HG03460 (cell line): ENCODE measurements around the gene SPANXD.
"Not testable (repeated sequence)": the region's sequence is repeated elsewhere in the genome, so short reads cannot be mapped to it uniquely, and the experiment has no call there.

Experiments used
- ATAC-seq: cut with Tn5 transposase; IDR thresholded peaks from one replicate; pipeline ENCODE4 v1.9.1; 2021; ENCODE audit not compliant: unreplicated experiment

Gene SPANXD

DNA sequence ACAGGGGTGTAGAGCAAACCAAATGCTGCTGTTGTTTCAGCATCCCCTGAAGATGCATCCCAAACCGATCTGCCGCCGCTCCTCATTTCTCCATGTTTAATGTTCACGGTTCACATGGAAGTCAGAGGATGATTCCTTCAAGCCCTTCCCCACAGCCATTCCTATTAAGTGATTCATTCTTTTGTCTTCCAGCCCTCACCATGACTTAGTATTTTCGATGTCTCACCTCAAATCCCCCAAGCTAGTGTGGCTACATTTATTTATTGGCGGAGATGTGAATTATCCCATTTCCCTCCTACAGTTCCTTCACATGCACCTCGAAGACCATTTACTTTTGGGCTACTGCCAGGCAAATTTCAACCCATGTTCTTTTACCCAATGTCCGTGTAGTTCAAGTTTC lies at the start of gene SPANXD:
SPANXD (minus strand) TSS at position 101 of the 400 bp plus-strand sequence. CDS start 334 bp downstream, outside the sequence.
- not testable (repeated sequence) for ATAC-seq

DNA sequence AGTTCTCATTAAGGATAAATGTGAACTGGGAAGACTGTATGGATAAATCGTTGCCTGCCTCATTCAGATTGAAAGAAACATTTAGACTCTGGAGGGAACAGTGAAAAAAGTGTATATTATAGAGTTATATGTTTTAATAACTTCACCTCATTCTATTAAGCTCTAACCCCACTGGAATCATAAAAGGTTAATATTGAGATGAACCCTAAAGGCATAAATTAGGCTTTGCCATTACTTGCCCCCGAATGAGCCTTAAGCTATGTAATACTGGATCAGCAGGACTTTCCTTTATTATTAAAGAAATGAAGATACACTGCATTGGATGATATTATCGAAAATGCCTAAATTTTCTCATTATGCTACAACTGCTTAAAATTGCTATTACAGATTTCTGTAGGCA lies 44.1 kb upstream of the SPANXD start:
- no peak for ATAC-seq

DNA sequence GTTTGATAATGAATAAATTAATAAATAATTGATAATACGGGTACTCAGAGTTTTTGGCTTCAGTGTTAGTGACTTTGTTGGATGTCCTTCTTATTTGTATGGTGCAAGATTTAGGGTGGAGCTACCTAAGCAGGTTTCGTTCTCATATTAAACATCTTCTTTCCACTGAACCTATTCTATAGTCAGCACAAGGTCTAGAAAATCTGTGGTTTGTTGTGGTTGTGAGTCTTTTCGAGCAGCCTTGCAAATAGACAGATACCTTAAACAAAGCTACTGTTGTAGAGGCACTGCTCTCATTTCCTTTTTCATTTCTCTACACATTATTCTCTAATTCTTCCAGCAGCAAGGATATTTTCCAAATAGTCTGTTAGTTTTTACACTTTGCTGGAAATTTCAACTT lies 38.1 kb upstream of the SPANXD start:
- no peak for ATAC-seq

DNA sequence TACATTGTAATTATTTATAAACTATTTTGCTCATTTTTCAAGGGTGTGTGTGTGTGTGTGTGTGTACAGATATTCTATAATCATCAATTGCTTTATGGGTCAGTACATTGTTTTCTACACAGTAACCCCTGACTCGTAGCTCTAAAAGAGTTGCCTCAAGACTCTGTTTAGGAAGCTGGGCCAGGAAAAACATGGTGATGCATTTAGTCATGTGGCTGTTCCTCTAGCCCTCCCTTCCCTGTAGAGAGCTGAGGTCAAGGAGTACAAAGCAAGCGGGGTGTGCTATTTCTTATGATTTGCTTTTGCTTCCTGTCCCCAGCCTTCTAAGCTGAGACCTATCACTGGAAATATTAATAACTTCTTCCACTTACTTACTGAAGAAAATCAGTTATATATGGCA lies 34.8 kb upstream of the SPANXD start:
- ATAC-seq = no peak

- ATAC-seq = no peak
Observed at GRCh38 chrX:141732031-141732430, 33.5 kb upstream of the SPANXD start.

- ATAC-seq = no peak
Observed at GRCh38 chrX:141724186-141724585, 25.6 kb upstream of the SPANXD start.

DNA sequence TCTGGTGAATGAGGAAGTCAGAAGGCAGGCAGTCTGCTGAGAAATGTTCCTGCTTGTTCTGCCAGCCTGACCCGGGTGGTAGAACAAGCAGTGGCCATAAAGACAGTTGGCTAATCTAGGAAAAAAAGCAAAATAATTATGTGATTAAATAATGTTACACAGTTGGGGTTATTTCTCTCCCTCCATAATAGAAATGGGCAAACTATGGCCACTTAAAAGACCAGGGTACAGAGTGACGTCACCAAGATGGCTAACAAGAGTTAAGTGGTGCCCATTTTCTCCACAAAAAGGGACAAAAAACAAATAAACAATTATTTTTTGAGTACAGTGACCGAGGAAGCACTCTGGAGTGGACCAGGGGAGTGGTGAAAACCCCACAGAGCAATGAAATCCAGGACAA lies 16.1 kb upstream of the SPANXD start:
- ATAC-seq = no peak

DNA sequence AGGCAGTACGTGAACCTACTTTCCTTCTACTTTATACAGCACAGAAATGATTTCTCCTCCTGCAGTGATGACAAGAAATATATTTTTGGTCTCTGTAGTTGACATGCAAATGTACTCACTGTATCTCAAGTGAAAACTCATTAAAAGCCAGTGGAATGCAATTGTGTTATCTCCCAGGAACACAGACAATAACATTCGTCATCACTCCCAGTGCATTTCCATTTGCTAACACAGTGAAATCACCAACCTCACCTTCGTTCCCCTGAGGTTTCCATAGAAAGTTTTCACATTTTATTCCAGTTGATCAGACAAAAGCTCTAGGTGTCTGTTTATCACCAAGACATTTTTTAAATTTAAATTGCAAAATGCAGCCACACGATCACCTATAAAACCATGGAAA lies 2.5 kb upstream of the SPANXD start:
- no peak for ATAC-seq

GRCh38 chrX:141673946-141674345 lies 24.6 kb downstream of the SPANXD start:
- no peak for ATAC-seq

GRCh38 chrX:141669689-141670088 lies 28.9 kb downstream of the SPANXD start:
- no peak for ATAC-seq

- ATAC-seq = no peak
Observed at GRCh38 chrX:141668371-141668770, 30.2 kb downstream of the SPANXD start.

DNA sequence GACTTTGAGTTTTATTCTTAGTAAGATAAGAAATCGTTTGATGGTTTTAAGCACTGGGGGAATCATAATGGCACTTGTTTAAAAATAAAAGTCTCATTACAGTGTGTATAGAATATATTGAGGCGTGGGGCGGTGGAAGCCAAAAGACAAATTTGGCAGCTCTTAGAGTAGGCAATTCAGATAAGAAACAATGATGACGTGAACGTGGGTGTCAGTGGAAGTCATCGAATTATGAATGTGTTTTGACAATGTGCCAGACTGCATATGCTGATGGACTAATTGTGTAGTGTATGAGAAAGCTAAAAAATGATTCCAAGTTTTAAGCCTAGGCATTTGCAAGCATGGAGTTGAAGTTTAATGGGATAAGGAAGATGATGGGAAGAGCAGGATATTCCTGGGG lies 35.8 kb downstream of the SPANXD start:
- ATAC-seq = no peak

- no peak for ATAC-seq
Observed at GRCh38 chrX:141652286-141652685, 46.3 kb downstream of the SPANXD start.
